ENCODE data around the gene BID. TPM values are rescaled to one million over a fixed set of nuclear protein-coding genes. Genes with fewer than 3 reads are reported as not detected.

Gene BID
- total RNA-seq, 1 donor from 2014 or later, result 44.6 TPM

- DNase-seq (ENCODE audit: low read depth), result no peak
These were observed 10.5 kb upstream of the BID start for GRCh38 chr22:17784776-17785175.

DNA sequence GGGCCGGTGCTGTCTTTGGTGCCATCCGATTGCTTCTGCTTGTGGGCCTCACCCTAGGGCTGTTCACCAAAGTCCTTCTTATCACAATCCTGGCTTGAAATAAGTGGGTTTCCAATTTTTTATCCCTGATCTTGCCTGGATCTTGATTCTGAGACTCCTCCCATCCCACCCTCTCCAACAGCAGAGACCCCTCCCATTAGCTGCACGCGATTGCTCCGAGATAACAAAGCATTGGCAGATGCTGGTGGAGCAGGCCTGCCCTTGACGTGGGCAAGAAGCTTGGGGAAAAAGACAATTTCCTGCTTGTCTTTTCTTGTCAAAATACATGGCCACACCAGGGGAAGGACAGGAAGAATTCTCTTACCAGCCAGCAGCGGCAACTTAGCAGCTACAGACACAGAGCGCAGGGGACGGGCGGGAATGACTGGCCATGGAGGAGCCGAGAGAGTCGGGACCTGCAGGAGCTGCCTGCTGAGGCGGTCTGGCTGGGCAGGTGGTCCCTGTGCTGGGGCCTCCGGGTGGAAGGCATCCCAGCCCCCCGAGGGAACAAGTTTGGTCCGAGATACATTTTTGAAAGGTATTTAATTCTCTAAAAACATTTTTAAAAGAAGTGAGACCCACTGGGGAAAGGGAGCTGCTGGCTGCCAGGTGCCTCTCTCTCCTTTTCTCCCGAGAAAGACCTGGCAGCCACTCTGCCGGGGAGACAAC lies 9.7 kb upstream of the BID start:
- DNase-seq (ENCODE audit: low read depth), result no peak

GRCh38 chr22:17783312-17783711 lies 9.0 kb upstream of the BID start:
- no peak for DNase-seq (ENCODE audit: low read depth)

- no peak for DNase-seq (ENCODE audit: low read depth)
These were observed 8.4 kb upstream of the BID start for GRCh38 chr22:17782621-17783020.

DNA sequence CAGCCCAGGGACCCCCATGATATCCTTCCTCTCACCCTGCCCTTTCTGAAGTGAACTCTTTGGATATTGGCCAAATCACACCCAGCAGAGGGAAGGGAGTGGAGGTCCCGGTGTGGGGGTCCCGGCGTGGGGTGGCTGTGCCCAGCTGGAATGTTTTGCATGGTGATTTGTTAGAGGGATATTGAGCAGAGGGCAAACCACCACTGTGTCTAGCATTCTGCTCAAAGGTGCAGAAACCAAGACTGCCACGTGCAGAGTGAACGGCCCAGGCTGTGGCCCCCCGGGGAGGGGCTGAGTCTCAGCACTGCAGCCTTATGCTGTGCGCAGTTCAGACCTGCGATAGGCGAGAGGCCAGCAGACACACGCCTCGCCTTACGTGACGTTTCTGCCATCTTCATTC lies 7.9 kb upstream of the BID start:
- DNase-seq (ENCODE audit: low read depth), result no peak

DNA sequence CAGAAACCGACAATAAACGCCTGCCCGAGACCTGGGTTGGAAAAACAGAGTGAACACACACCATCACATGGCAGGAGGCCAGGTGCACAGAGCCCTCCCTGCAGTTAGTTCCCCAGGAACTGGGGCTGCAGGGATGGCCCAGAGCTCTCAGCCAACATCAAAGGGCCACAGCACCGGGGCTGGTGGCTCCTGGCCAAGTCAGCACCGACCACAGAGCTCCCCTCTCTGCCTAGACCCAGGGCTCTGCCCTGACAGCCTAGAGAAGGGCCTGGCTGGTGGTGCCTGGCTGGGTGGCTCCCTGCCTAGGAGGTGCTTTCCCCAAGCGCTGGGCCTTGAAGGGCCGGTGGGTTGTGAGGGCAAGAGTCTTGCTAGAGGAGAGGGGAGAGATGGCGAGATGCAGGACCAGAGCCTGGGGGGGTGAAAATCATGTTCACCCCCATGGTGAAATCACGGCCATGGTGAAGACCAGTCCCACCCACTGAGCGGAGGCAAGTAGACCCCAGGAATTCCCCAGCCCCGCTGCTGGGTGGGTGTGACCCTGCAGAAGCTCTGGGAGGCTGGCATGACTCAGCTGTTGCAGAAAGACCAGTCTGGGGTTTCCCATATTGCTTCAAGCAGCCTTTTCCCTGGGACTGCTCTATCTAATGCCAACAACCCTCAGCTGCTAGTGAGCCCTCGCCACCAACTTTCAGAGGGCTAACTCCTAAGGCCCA lies 7.2 kb upstream of the BID start:
- peak; percentile 90 for DNase-seq (ENCODE audit: low read depth)

DNA sequence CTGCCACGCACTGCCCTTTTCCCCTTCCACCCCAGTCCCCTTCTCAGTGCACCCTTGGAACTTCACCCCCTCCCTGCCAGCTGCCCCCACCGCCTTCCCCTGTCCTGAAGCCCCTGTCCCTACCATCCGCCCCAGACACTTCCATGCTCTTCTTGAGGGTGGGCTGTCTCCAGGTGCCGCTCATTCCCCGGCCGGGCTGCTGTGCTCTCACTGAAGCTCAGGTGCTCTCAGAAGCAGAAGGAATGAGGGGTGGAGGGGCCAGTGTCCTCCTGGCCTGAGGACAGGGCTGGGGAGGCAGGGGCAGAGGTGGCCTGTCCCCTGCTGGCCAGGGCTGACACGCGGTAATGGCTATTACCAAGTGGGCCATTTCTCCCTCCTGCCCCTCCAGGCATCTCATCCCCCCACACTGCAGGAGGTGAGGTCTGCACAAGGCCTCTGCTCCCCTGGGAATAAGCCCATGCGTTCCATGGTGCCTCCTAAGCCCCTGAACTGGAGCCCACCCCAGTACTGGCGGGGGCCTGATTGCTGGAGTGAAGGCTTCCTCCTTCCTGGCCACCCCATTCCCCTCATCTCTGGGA lies 6.6 kb upstream of the BID start:
- no peak for DNase-seq (ENCODE audit: low read depth)

GRCh38 chr22:17780116-17780740 lies 6.0 kb upstream of the BID start:
- DNase-seq (ENCODE audit: low read depth), result no peak

DNA sequence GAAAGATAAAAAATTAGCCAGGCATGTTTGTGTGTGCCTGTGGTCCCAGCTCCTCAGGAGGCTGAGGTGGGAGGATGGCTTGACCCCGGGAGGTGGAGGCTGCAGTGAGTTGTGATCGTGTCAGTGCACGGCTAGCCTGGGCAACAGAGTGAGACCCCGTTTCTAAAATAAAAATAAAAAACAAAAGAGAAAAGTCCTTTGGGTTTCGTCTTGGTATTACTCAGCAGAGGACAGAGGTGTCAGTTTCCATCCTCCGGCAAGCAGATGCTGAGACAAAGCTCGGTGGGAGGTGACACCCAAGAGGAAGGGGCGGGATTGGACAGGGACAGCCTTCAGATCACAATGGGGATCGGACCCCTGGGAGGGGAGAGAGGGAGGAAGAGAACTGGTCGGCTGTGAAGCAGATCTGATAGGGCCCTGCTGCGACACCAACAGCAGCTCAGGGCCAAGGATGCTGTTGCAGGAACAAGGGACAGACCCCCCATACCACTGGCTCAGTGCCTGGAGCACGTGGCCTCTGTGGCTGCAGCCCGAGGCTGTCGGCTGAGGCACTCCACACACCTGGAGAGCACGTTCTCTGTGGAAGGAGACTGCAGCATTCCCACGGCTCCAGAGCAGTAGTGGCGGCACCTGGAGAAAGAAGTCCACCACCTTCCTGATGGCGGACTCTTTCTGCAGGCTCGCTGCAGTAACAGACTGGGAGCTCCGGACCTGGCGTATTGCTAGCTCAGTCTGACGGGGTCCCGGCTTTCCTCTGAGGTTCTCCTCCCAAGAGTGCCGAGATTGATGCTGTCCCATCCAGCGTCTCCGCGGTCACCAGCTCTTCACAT lies 5.2 kb upstream of the BID start:
- no peak for DNase-seq (ENCODE audit: low read depth)

GRCh38 chr22:17778412-17778976 lies 4.2 kb upstream of the BID start:
- DNase-seq (ENCODE audit: low read depth), result no peak

DNA sequence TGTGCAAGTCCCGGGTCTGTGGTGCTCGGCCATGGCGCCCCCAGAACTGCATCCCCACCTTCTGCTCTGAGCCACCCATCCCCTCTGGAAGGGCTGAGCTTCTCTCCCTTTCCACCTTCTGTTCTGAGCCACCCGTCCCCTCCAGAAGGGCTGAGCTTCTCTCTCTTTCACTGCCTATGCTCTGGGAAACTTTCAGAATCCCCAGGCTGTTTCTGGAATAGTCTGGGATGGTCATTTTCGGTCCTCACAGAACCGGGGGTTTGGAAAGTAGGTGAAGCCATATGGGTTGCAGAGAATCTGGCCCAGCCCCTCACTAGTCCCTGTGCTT lies 3.4 kb upstream of the BID start:
- no peak for DNase-seq (ENCODE audit: low read depth)

- DNase-seq (ENCODE audit: low read depth), result no peak
These were observed 2.9 kb upstream of the BID start for GRCh38 chr22:17777005-17777716.

DNA sequence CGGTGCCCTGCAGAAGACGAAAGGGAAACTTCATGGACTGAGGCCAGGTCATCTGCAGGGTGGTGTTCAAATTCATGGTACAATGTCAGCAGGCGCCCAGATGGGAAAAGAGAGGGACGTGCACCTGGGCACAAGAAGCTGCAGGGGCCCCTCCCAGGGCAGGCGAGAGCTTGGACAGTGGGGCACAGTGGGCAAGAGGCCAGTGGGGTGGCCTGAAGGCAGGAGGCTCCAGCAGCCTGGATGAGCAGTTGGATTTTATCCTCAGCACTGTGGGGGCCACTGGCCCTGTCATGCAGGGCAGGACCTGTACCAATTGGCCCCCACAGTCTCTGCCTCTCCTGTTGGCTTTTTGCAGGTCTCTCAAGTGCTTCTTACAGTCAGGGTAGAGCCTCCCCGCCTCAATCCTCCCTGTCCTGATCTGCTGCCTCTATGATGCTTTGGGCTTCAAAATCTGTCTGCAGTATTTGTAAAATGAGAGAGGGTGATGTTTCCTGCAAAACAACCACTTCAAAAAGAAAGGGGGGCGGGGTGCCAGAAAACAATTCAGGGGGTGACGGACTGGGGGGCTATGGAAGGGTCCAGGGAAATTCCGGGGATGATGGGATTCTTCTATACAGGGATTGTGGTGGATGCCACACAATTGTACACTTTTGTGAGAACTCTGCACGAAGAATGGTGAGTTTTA lies 1.7 kb upstream of the BID start:
- no peak for DNase-seq (ENCODE audit: low read depth)

GRCh38 chr22:17774926-17775685 lies 837 bp upstream of the BID start:
- no peak for DNase-seq (ENCODE audit: low read depth)

- DNase-seq (ENCODE audit: low read depth), result peak; percentile 81
These were observed 563 bp downstream of the BID start for GRCh38 chr22:17773606-17774205.

GRCh38 chr22:17772958-17773605 lies 1.2 kb downstream of the BID start:
- peak; percentile 43 for DNase-seq (ENCODE audit: low read depth)

GRCh38 chr22:17772249-17772957 lies 1.9 kb downstream of the BID start:
- DNase-seq (ENCODE audit: low read depth), result peak; percentile 66
